Urothelium cell line (cell line): ENCODE measurements around the gene MS4A12.
A peak's percentile ranks its signal among the peaks of the same experiment; 100 is the strongest.
"Not testable (repeated sequence)": the region's sequence is repeated elsewhere in the genome, so short reads cannot be mapped to it uniquely, and the experiment has no call there.

ENCODE experiments used
- DNase-seq: peaks from one replicate; pipeline ENCODE4 v3.0.0; 2011; ENCODE audit warnings: low spot score, mixed read lengths
- FAIRE-seq: peaks from 2 replicates; lab custom pipeline; 2011; peaks lifted over from hg19 to GRCh38; lab: Jason Lieb, UNC

The MS4A12 gene

GRCh38 chr11:60511393-60511792 is 18.8 kb downstream of the MS4A12 start:
- DNase-seq: no peak
- FAIRE-seq: no peak

GRCh38 chr11:60512651-60513225 is 20.2 kb downstream of the MS4A12 start:
- FAIRE-seq: no peak
- DNase-seq: no peak

GRCh38 chr11:60513496-60514460 is 21.2 kb downstream of the MS4A12 start:
- DNase-seq (no peak), FAIRE-seq (no peak)

GRCh38 chr11:60515144-60515855 is 22.7 kb downstream of the MS4A12 start, which contains the start of gene MS4A13:
TSS of gene MS4A13 (plus strand) at chr11:60515392. CDS start at chr11:60518084, 2,692 bp downstream.
- DNase-seq (peak; percentile 84), FAIRE-seq (no peak)

GRCh38 chr11:60528465-60528864 is 35.9 kb downstream of the MS4A12 start:
- FAIRE-seq: no peak
- DNase-seq: no peak

GRCh38 chr11:60528934-60529333 is 36.4 kb downstream of the MS4A12 start:
- no peak for FAIRE-seq
- no peak for DNase-seq

GRCh38 chr11:60530454-60531100 is 38.0 kb downstream of the MS4A12 start:
- DNase-seq (no peak), FAIRE-seq (no peak)

- not testable (repeated sequence) for FAIRE-seq, DNase-seq
These were observed 39.8 kb downstream of the MS4A12 start for GRCh38 chr11:60532383-60532782.

- FAIRE-seq, DNase-seq: not testable (repeated sequence)
These were observed 46.0 kb downstream of the MS4A12 start for GRCh38 chr11:60538627-60539026.

- FAIRE-seq (no peak), DNase-seq (no peak)
These were observed 51.5 kb downstream of the MS4A12 start for GRCh38 chr11:60544077-60544476.
